IMR-90 (cell line): ENCODE data around the gene PDC. TPM values are rescaled to one million over a fixed set of nuclear protein-coding genes. Genes with fewer than 3 reads are reported as not detected.

Source experiments
- ATAC-seq: fragments of 200-7000 bp; cut with Tn5 transposase; 2 replicates; pipeline ENCODE4 v1.9.1; 2020; ENCODE audit warnings: low read depth, mild to moderate bottlenecking, moderate library complexity
- BruUV-seq: library from RNA; stranded (reverse); fragments of 400-500 nt; replicated peaks from 2 replicates; lab custom pipeline; 2021; lab: Mats Ljungman, UMichigan
- CTCF ChIA-PET: fragments of 300-600 bp; formaldehyde crosslinking; extraction: SDS; loops from one replicate; lab custom pipeline; 2021; ENCODE audit warnings: antibody characterized with exemption; lab: Yijun Ruan, JAX
- POLR2A ChIA-PET: fragments of 300-600 bp; sonication (Branson Sonifier 250); formaldehyde crosslinking; loops from one replicate; lab custom pipeline; 2022; ENCODE audit warnings: antibody characterized with exemption; ENCODE audit not compliant: unreplicated experiment; lab: Charles Lee
- DNase-seq: peaks from one replicate; pipeline ENCODE4 v3.0.0; 2013
- H2AFZ ChIP-seq: replicated peaks from 2 replicates; pipeline ENCODE3; 2013; ENCODE audit warnings: low read length, mild to moderate bottlenecking; ENCODE audit not compliant: poor library complexity
- H2AK5ac ChIP-seq: 2 replicates; pipeline ENCODE4 v1.6.1; 2013; ENCODE audit warnings: low read depth, low read length, inconsistent platforms
- H2AK9ac ChIP-seq: replicated peaks from 2 replicates; pipeline ENCODE3; 2013; ENCODE audit warnings: mild to moderate bottlenecking, low read depth, low read length, moderate library complexity; ENCODE audit not compliant: poor library complexity
- H2BK120ac ChIP-seq: 2 replicates; pipeline ENCODE4 v1.6.1; 2013; ENCODE audit warnings: low read depth, low read length, inconsistent platforms
- H2BK15ac ChIP-seq: 3 replicates; pipeline ENCODE4 v1.6.1; 2013; ENCODE audit warnings: low read depth, low read length, inconsistent platforms
- H2BK20ac ChIP-seq: 2 replicates; pipeline ENCODE4 v1.6.1; 2013; ENCODE audit warnings: low read depth, mild to moderate bottlenecking, inconsistent platforms, low read length, moderate library complexity
- H2BK5ac ChIP-seq: 2 replicates; pipeline ENCODE4 v1.6.1; 2013; ENCODE audit warnings: mild to moderate bottlenecking, low read depth, low read length, inconsistent platforms; ENCODE audit not compliant: poor library complexity, severe bottlenecking
- H3K14ac ChIP-seq: replicated peaks from 2 replicates; pipeline ENCODE4 v1.6.1; 2013; ENCODE audit warnings: low read depth, low read length, inconsistent platforms
- H3K18ac ChIP-seq: 2 replicates; pipeline ENCODE4 v1.6.1; 2013; ENCODE audit warnings: low read depth, low read length, control low read depth
- H3K23ac ChIP-seq: 2 replicates; pipeline ENCODE4 v1.6.1; 2013; ENCODE audit warnings: low read depth, low read length, inconsistent platforms
- H3K27ac ChIP-seq: 2 replicates; pipeline ENCODE4 v1.5.1; 2013; ENCODE audit warnings: mild to moderate bottlenecking, control low read depth, low read length; ENCODE audit not compliant: insufficient read depth
- H3K27me3 ChIP-seq: 2 replicates; pipeline ENCODE4 v1.6.1; 2013; ENCODE audit warnings: low read length; ENCODE audit not compliant: control insufficient read depth, insufficient read depth
- H3K36me3 ChIP-seq: 2 replicates; pipeline ENCODE4 v1.6.1; 2013; ENCODE audit warnings: low read length, mixed read lengths; ENCODE audit not compliant: control insufficient read depth, insufficient read depth
- H3K4ac ChIP-seq: 2 replicates; pipeline ENCODE4 v1.6.1; 2013; ENCODE audit warnings: low read depth, low read length, inconsistent platforms
- H3K4me1 ChIP-seq: 2 replicates; pipeline ENCODE4 v1.6.1; 2013; ENCODE audit warnings: low read length, mixed read lengths; ENCODE audit not compliant: control insufficient read depth, insufficient read depth
- H3K4me2 ChIP-seq: 2 replicates; pipeline ENCODE4 v1.6.1; 2013; ENCODE audit warnings: low read depth, mild to moderate bottlenecking, control low read depth, low read length, moderate library complexity
- H3K4me3 ChIP-seq: 2 replicates; pipeline ENCODE4 v1.5.1; 2013; ENCODE audit warnings: low read depth, mild to moderate bottlenecking, control low read depth, low read length, moderate library complexity; ENCODE audit not compliant: insufficient read depth
- H3K56ac ChIP-seq: 2 replicates; pipeline ENCODE4 v1.6.1; 2013; ENCODE audit warnings: low read length, inconsistent platforms; ENCODE audit not compliant: insufficient read depth; ENCODE audit errors: extremely low read depth
- H3K79me1 ChIP-seq, 2 experiments: 2 replicates each; pipeline ENCODE4 v1.6.1; 2013; ENCODE audit warnings: low read length in 2 of 2, inconsistent platforms in 1 of 2, low read depth in 1 of 2
- H3K9ac ChIP-seq: 2 replicates; pipeline ENCODE4 v1.6.1; 2013; ENCODE audit warnings: low read depth, low read length, control low read depth
- H3K9me1 ChIP-seq: 2 replicates; pipeline ENCODE4 v1.6.1; 2013; ENCODE audit warnings: low read length, inconsistent platforms; ENCODE audit not compliant: insufficient read depth
- H3K9me3 ChIP-seq: 2 replicates; pipeline ENCODE4 v1.6.1; 2013; ENCODE audit warnings: low read length; ENCODE audit not compliant: control insufficient read depth, insufficient read depth
- H4K20me1 ChIP-seq: 2 replicates; pipeline ENCODE4 v1.6.1; 2013; ENCODE audit warnings: low read length, inconsistent platforms; ENCODE audit not compliant: insufficient read depth
- H4K5ac ChIP-seq: 2 replicates; pipeline ENCODE4 v1.6.1; 2013; ENCODE audit warnings: mild to moderate bottlenecking, low read depth, low read length, control low read depth
- H4K8ac ChIP-seq, 2 experiments: 2 replicates each; pipeline ENCODE4 v1.6.1; 2013; ENCODE audit warnings: low read depth in 2 of 2, low read length in 2 of 2, control low read depth in 1 of 2, inconsistent platforms in 1 of 2
- H4K91ac ChIP-seq: 2 replicates; pipeline ENCODE4 v1.6.1; 2013; ENCODE audit warnings: low read depth, low read length, inconsistent platforms; ENCODE audit not compliant: insufficient read depth
- ELK1 ChIP-seq: fragments of 150-350 bp; IDR thresholded peaks from 2 replicates; pipeline ENCODE4 v1.6.1; 2016; ENCODE audit warnings: low read depth, mild to moderate bottlenecking, low read length, moderate library complexity, borderline replicate concordance
- MAZ ChIP-seq: IDR thresholded peaks from 2 replicates; pipeline ENCODE4 v1.6.1; 2012; ENCODE audit warnings: low read depth, mild to moderate bottlenecking, low read length, improper control_type of control experiment, moderate library complexity, borderline replicate concordance
- WGBS, 2 experiments: methylation state at CpG; one replicate each; pipeline versions ENCODE4 v1.1.5 to v1.1.7; 2013; ENCODE audit warnings: missing lambda C conversion rate in 2 of 2; ENCODE audit not compliant: insufficient read length in 1 of 2; ENCODE audit errors: extremely low coverage in 2 of 2; 5-methylcytosine and 5-hydroxymethylcytosine counted together
- dilution Hi-C: fragments of 300-500 bp; cut with HindIII; formaldehyde crosslinking; loops from one replicate; pipeline ENCODE4 v1.14.3; 2018; ENCODE audit warnings: low sequenced_read_pairs; ENCODE audit not compliant: unreplicated experiment
- in situ Hi-C: fragments of 300-500 bp; cut with MboI; formaldehyde crosslinking; loops from 3 replicates; pipeline ENCODE4 v1.14.3; 2019; ENCODE audit warnings: low sequenced_read_pairs, inconsistent platforms, mixed read lengths
- intact Hi-C: fragments of 100-400 bp; cut with micrococcal nuclease; formaldehyde crosslinking; loops from 2 replicates; pipeline ENCODE4 v1.10.0; 2022
- polyA plus RNA-seq, 3 experiments: library from polyadenylated mRNA; depleted of rRNA; stranded (reverse); fragments of >200 nt; gene quantifications; 2 replicates each; pipeline ENCODE4 v1.2.3, GENCODE V29; 2012; ENCODE audit warnings: low replicate concordance in 1 of 3
- total RNA-seq: library from RNA; depleted of rRNA; stranded (reverse); fragments of >200 nt; gene quantifications from 2 replicates; pipeline ENCODE4 v1.2.3, GENCODE V29; 2012

The PDC gene
- total and polyA plus RNA-seq, 2 of the 4 experiments (the other 2 are of a cell fraction): not detected

- dilution Hi-C loops (no loop called here), intact Hi-C loops (no loop called here), in situ Hi-C loops (no loop called here)
- no TSS peak for BruUV-seq
- Histone ChIP-seq H3K23ac (no peak overlapping the region), H3K36me3 (0 out of 2 replicates have a peak, but pooled peaks cover 1% of the 10 kb centered on the region), H4K91ac (no peak overlapping the region), H2BK20ac (no peak overlapping the region), H3K18ac (no peak overlapping the region), H3K9me1 (no peaks in the 10 kb centered on the region), H3K4me3 (no peak overlapping the region), H4K8ac (no peak overlapping the region), H3K27ac (no peak overlapping the region), H2BK15ac (no peak overlapping the region), H2AK5ac (no peak overlapping the region), H4K5ac (no peak overlapping the region), H2AK9ac (no peak overlapping the region), H2BK5ac (no peak overlapping the region), H3K56ac (no peak overlapping the region), H3K14ac (no peak overlapping the region), H2BK120ac (no peak overlapping the region), H3K27me3 (no peaks in the 10 kb centered on the region), H3K9ac (no peak overlapping the region), H3K4ac (no peak overlapping the region), H3K4me1 (no peaks in the 10 kb centered on the region), H4K20me1 (no peaks in the 10 kb centered on the region), H3K4me2 (no peak overlapping the region), H3K9me3 (no peaks in the 10 kb centered on the region), H2AFZ (no peak overlapping the region), H3K79me1 (no peaks in the 10 kb centered on the region; a peak in 1 of 4 replicates)
- WGBS, 2 experiments: no CpG with 5 or more reads among the region's 1 CpG
- ATAC-seq: no peak
- ChIA-PET CTCF (interaction anchor here (0.7 to 1.3 kb wide), 3 partner anchors 9 to 197 kb away, joined by 3 to 4 read pairs (median 3); partner anchors contain the start of gene TPR), POLR2A (no interaction called here)
- peak; percentile 49 for DNase-seq
- TF ChIP-seq ELK1: no peak
- TF ChIP-seq MAZ: no peak
Measured at GRCh38 chr1:186413319-186413718, 47.6 kb downstream of the PDC start.
